ENCODE measurements around the gene PLEKHM3.

The PLEKHM3 gene

GRCh38 chr2:207778298-207778882, 246.9 kb downstream of the PLEKHM3 start:
- DNase-seq, result no peak

GRCh38 chr2:207777124-207777523, 248.2 kb downstream of the PLEKHM3 start:
- no peak for DNase-seq

- DNase-seq, result no peak
Measured at GRCh38 chr2:207775473-207775872, 249.9 kb downstream of the PLEKHM3 start.

- no peak for DNase-seq
Measured at GRCh38 chr2:207772844-207773205, 252.5 kb downstream of the PLEKHM3 start.

GRCh38 chr2:207772081-207772843, 253.1 kb downstream of the PLEKHM3 start:
- no peak for DNase-seq

- DNase-seq, result no peak
Measured at GRCh38 chr2:207771421-207771820, 253.9 kb downstream of the PLEKHM3 start.

All from NK-92 treated with Interleukin-12 subunit alpha and Interleukin-12 subunit beta, amount 100 ng/mL, for 24 hours (cell line).